ENCODE data around the gene MICA. TPM values are rescaled to one million over a fixed set of nuclear protein-coding genes. Genes with fewer than 3 reads are reported as not detected.
"Not testable (repeated sequence)": the region's sequence is repeated elsewhere in the genome, so short reads cannot be mapped to it uniquely, and the experiment has no call there.

The MICA gene
- total RNA-seq, 2 experiments from 2014 or later = 9.9 to 15.3 TPM

GRCh38 chr6:31441365-31442267, 38.2 kb downstream of the MICA start:
- H3K4me3 ChIP-seq (ENCODE audit: low read depth, low read length, poor library complexity, severe bottlenecking) = no peak overlapping the region
- no peaks in the 10 kb centered on the region for H3K79me2 ChIP-seq (ENCODE audit: insufficient read depth, low read depth, low read length)
- H3K4me1 ChIP-seq (ENCODE audit: insufficient read depth, low read length, poor library complexity, severe bottlenecking) = no peaks in the 10 kb centered on the region
- no peak overlapping the region for H2AFZ ChIP-seq (ENCODE audit: low read length)
- no TSS peak for BruUV-seq (replicated peaks)
- no peak overlapping the region for H3K4me2 ChIP-seq (ENCODE audit: low read length)
- no peaks in the 10 kb centered on the region for H4K20me1 ChIP-seq (ENCODE audit: insufficient read depth, low read length)
- H3K9me2 ChIP-seq (ENCODE audit: insufficient read depth, low read length) = no peaks in the 10 kb centered on the region
- H3K27ac ChIP-seq (ENCODE audit: low read depth, low read length, poor library complexity, severe bottlenecking) = no peak overlapping the region
- ChIA-PET POLR2A (interaction anchor here (0.7 kb wide), 1 partner anchor 10 kb away, joined by 3 read pairs; no protein-coding TSS in a partner anchor), CTCF (ENCODE audit: unreplicated experiment) (interaction anchor here (0.9 to 1.2 kb wide), 2 partner anchors 38 to 41 kb away, joined by 3 to 4 read pairs; partner anchors contain the start of gene MICA)
- DNase-seq (ENCODE audit: low spot score) = peak; percentile 78
- TF ChIP-seq CTCF (conservative IDR thresholded peaks at IDR 0.05; ENCODE audit: low read length) (peak; percentile 95), EZH2phosphoT487 (IDR thresholded peaks at IDR 0.05; ENCODE audit: borderline replicate concordance, low read depth, low read length) (no peak)
- intact Hi-C loops (cut with micrococcal nuclease; ENCODE audit: unreplicated experiment) = loop anchor here (1.0 to 2.0 kb wide), 2 partner anchors 19 to 42 kb away; no protein-coding TSS in a partner anchor
- H3K9me3 ChIP-seq (ENCODE audit: low read length) = peaks cover 15% of the 10 kb centered on the region; the same call in 1 of the 2 replicates
- H3K36me3 ChIP-seq (ENCODE audit: insufficient read depth, low read length) = no peaks in the 10 kb centered on the region

- TF ChIP-seq EZH2phosphoT487 (IDR thresholded peaks at IDR 0.05; ENCODE audit: borderline replicate concordance, low read depth, low read length) (no peak), CTCF (conservative IDR thresholded peaks at IDR 0.05; ENCODE audit: low read length) (no peak)
- no peak for DNase-seq (ENCODE audit: low spot score)
- H3K4me3 ChIP-seq (ENCODE audit: low read depth, low read length, poor library complexity, severe bottlenecking) = no peak overlapping the region
- no peaks in the 10 kb centered on the region for H3K9me2 ChIP-seq (ENCODE audit: insufficient read depth, low read length)
- H3K36me3 ChIP-seq (ENCODE audit: insufficient read depth, low read length) = no peaks in the 10 kb centered on the region
- no peak overlapping the region for H3K27ac ChIP-seq (ENCODE audit: low read depth, low read length, poor library complexity, severe bottlenecking)
- ChIA-PET CTCF (ENCODE audit: unreplicated experiment) (no interaction called here), POLR2A (no interaction called here)
- no peak overlapping the region for H3K4me2 ChIP-seq (ENCODE audit: low read length)
- H3K4me1 ChIP-seq (ENCODE audit: insufficient read depth, low read length, poor library complexity, severe bottlenecking) = no peaks in the 10 kb centered on the region
- no peak overlapping the region for H2AFZ ChIP-seq (ENCODE audit: low read length)
- no TSS peak for BruUV-seq (replicated peaks)
- H4K20me1 ChIP-seq (ENCODE audit: insufficient read depth, low read length) = no peaks in the 10 kb centered on the region
- H3K9me3 ChIP-seq (ENCODE audit: low read length) = no peaks in the 10 kb centered on the region
- H3K79me2 ChIP-seq (ENCODE audit: insufficient read depth, low read depth, low read length) = no peaks in the 10 kb centered on the region
- intact Hi-C loops (cut with micrococcal nuclease; ENCODE audit: unreplicated experiment) = no loop called here
Measured at GRCh38 chr6:31446481-31446880, 43.1 kb downstream of the MICA start.

DNA sequence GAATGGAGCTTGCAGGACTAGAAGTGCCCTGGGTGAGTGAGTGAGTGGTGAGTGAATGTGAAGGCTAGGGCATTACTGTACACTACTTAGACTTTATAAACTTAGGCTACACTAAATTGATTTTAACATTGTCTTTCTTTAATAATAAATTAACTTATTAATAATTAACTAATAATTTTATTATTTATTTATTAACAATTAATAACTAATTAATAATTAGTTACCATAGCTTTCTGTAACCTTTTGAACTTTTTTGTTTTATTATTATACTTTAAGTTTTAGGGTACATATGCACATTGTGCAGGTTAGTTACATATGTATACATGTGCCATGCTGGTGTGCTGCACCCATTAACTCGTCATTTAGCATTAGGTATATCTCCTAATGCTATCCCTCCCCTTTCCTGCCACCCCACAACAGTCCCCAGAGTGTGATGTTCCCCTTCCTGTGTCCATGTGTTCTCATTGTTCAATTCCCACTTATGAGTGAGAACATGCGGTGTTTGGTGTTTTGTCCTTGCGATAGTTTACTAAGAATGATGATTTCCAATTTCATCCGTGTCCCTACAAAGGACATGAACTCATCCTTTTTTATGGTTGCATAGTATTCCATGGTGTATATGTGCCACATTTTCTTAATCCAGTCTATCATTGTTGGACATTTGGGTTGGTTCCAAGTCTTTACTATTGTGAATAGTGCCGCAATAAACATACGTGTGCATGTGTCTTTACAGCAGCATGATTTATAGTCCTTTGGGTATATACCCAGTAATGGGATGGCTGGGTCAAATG, 43.8 kb downstream of the MICA start:
- POLR2A ChIA-PET; H3K4me3 ChIP-seq (ENCODE audit: low read depth, low read length, poor library complexity, severe bottlenecking); H3K9me2 ChIP-seq (ENCODE audit: insufficient read depth, low read length); H3K79me2 ChIP-seq (ENCODE audit: insufficient read depth, low read depth, low read length); H3K36me3 ChIP-seq (ENCODE audit: insufficient read depth, low read length); CTCF ChIA-PET (ENCODE audit: unreplicated experiment); intact Hi-C loops (cut with micrococcal nuclease; ENCODE audit: unreplicated experiment); H3K4me1 ChIP-seq (ENCODE audit: insufficient read depth, low read length, poor library complexity, severe bottlenecking); DNase-seq (ENCODE audit: low spot score); H4K20me1 ChIP-seq (ENCODE audit: insufficient read depth, low read length); H3K4me2 ChIP-seq (ENCODE audit: low read length); H3K9me3 ChIP-seq (ENCODE audit: low read length); BruUV-seq (replicated peaks); H3K27ac ChIP-seq (ENCODE audit: low read depth, low read length, poor library complexity, severe bottlenecking); H2AFZ ChIP-seq (ENCODE audit: low read length): not testable (repeated sequence)
